Transverse colon (tissue), 4 donors: Measurements from ENCODE around the gene PCNP. TPM values are rescaled to one million over a fixed set of nuclear protein-coding genes. Genes with fewer than 3 reads are reported as not detected.

ENCODE experiments used
- DNase-seq: peaks from one replicate; pipeline ENCODE4 v3.0.0-alpha.2; 2019
- H3K27ac ChIP-seq, 4 donors: fragments of 200-600 bp; sonication (generic); 2 replicates each; pipeline ENCODE4 v1.5.1; 2016 to 2018; ENCODE audit warnings: inconsistent platforms in 4 of 4
- H3K27me3 ChIP-seq: fragments of 200-600 bp; sonication (generic); 2 replicates; pipeline ENCODE4 v1.5.1; 2017; ENCODE audit warnings: inconsistent platforms
- H3K36me3 ChIP-seq, 4 donors: fragments of 200-600 bp; sonication (generic); 2 replicates each; pipeline ENCODE4 v1.5.1; 2017 to 2019; ENCODE audit warnings: inconsistent platforms in 4 of 4
- H3K4me1 ChIP-seq, 4 donors: fragments of 200-600 bp; sonication (generic); 2 replicates each; pipeline ENCODE4 v1.5.1; 2017 to 2020; ENCODE audit warnings: inconsistent platforms in 4 of 4
- H3K4me3 ChIP-seq, 4 donors: fragments of 200-600 bp; sonication (generic); 1 replicate in 1 of 4; 2 replicates in 3 of 4; pipeline versions ENCODE4 v1.5.1 to v1.6.1; 2017 to 2019; ENCODE audit warnings: inconsistent platforms in 4 of 4
- H3K9me3 ChIP-seq, 2 donors: fragments of 200-600 bp; sonication (generic); 2 replicates each; pipeline ENCODE4 v1.5.1; 2017 to 2019; ENCODE audit warnings: inconsistent platforms in 2 of 2
- CTCF ChIP-seq, 5 experiments: fragments of 200-600 bp in 3 of 5; fragments of 450-650 bp in 2 of 5; sonication (generic) in 3 of 5; IDR thresholded peaks; 1 replicate in 2 of 5; 2 replicates in 3 of 5; pipeline ENCODE4 v1.5.1; 2016 to 2017; ENCODE audit warnings: antibody characterized with exemption in 5 of 5, inconsistent platforms in 3 of 5, mild to moderate bottlenecking in 2 of 5, moderate library complexity in 1 of 5
- EP300 ChIP-seq: sonication (generic); formaldehyde crosslinking; IDR thresholded peaks from one replicate; pipeline ENCODE4 v1.6.1; 2017; ENCODE audit warnings: antibody characterized with exemption, low read depth
- POLR2A ChIP-seq: fragments of 450-650 bp; IDR thresholded peaks from one replicate; pipeline ENCODE4 v1.6.1; 2016; ENCODE audit warnings: antibody characterized with exemption, mild to moderate bottlenecking, moderate library complexity
- POLR2AphosphoS5 ChIP-seq, 3 donors: sonication (generic); formaldehyde crosslinking; IDR thresholded peaks; one replicate each; pipeline ENCODE4 v1.6.1; 2016; ENCODE audit warnings: antibody characterized with exemption in 3 of 3
- WGBS, 2 donors: methylation state at CpG; one replicate each; pipeline ENCODE4 v1.1.5; 2018; ENCODE audit warnings: low coverage in 1 of 2; 5-methylcytosine and 5-hydroxymethylcytosine counted together
- in situ Hi-C, 4 donors: fragments of 200-750 bp; cut with MboI; loops; one replicate each; pipeline versions ENCODE4 v1.15.0 to v1.15.1; 2017; ENCODE audit warnings: low sequenced_read_pairs in 3 of 4, low pct_ligation_motif_present in 1 of 4, low pct_unique_long_range_greater_than_20kb in 1 of 4
- intact Hi-C: fragments of 100-400 bp; cut with DNase I; formaldehyde crosslinking; loops from one replicate; pipeline ENCODE4 v1.15.1; 2023; ENCODE audit warnings: low total_unique reads
- total RNA-seq, 4 donors: library from RNA; depleted of rRNA; stranded (reverse); fragments of >200 nt; gene quantifications; one replicate each; pipeline ENCODE4 v1.1.0, GENCODE V29; 2016

The PCNP gene
- total RNA-seq, 4 donors from 2014 or later = 55.7 to 95.7 (median 71.9) TPM

GRCh38 chr3:101556064-101556463, 17.9 kb upstream of the PCNP start:
- no peak for DNase-seq
- no peak overlapping the region for H3K27ac ChIP-seq
- no peaks in the 10 kb centered on the region for H3K36me3 ChIP-seq
- H3K4me3 ChIP-seq = no peak overlapping the region
- WGBS, 2 donors = 50 to 64% methylated on average over 1 to 3 of the region's 3 CpGs
- intact Hi-C loops (no loop called here), in situ Hi-C loops (no loop called here)
- peaks cover 34% of the 10 kb centered on the region for H3K27me3 ChIP-seq
- H3K9me3 ChIP-seq = no peaks in the 10 kb centered on the region
- no peak for TF ChIP-seq CTCF (IDR thresholded peaks at IDR 0.05)
- no peak for TF ChIP-seq POLR2AphosphoS5 (IDR thresholded peaks at IDR 0.05)
- H3K4me1 ChIP-seq = no peaks in the 10 kb centered on the region

- Histone ChIP-seq H3K36me3 (peaks cover 0 to 18% (median 0%) of the 10 kb centered on the region in 4 donors), H3K4me1 (peaks cover 7 to 23% (median 9%) of the 10 kb centered on the region in 4 donors), H3K27me3 (peaks cover 29% of the 10 kb centered on the region), H3K27ac (peak within 1 kb of the TSS; percentile 85 to 95 (median 87)), H3K4me3 (peak within 1 kb of the TSS; percentile 54 to 96 (median 72)), H3K9me3 (no peaks in the 10 kb centered on the region)
- in situ Hi-C loops = loop anchor here in 1 of 4 donors (10.0 kb wide), 1 partner anchor 123 kb away; the partner anchor contains the start of gene RPL24
- DNase-seq = peak; percentile 94
- WGBS, 2 donors = 0 to 1% methylated on average over 1 to 35 of the region's 35 CpGs
- intact Hi-C loops = no loop called here
- peak; percentile 93 to 96 (median 93) for TF ChIP-seq POLR2AphosphoS5 (IDR thresholded peaks at IDR 0.05)
- TF ChIP-seq CTCF (IDR thresholded peaks at IDR 0.05) = no peak
- TF ChIP-seq POLR2A = peak; percentile 88
These were observed 12.2 kb upstream of the PCNP start, which contains the start of gene TRMT10C for GRCh38 chr3:101561630-101562328. Gene TRMT10C (plus strand): TSS chr3:101561868. CDS start chr3:101564782, 2,914 bp downstream.

- no peaks in the 10 kb centered on the region for H3K27me3 ChIP-seq
- DNase-seq = no peak
- TF ChIP-seq POLR2A (no peak), EP300 (no peak), CTCF (IDR thresholded peaks at IDR 0.05) (no peak), POLR2AphosphoS5 (IDR thresholded peaks at IDR 0.05) (no peak)
- 75 to 81% methylated on average over 5 to 6 of the region's 6 CpGs for WGBS, 2 donors
- in situ Hi-C loops (loop anchor here in 1 of 4 donors (10.0 kb wide), 1 partner anchor 117 kb away; the partner anchor contains the start of gene RPL24), intact Hi-C loops (no loop called here)
- no peaks in the 10 kb centered on the region for H3K9me3 ChIP-seq
- peaks cover 4 to 22% (median 5%) of the 10 kb centered on the region in 4 donors for H3K4me1 ChIP-seq
- H3K27ac ChIP-seq = no peak overlapping the region
- no peak overlapping the region for H3K4me3 ChIP-seq
- H3K36me3 ChIP-seq = peaks cover 0 to 19% (median 0%) of the 10 kb centered on the region in 4 donors
These were observed 6.3 kb upstream of the PCNP start for GRCh38 chr3:101567528-101568317.
